Measurements from ENCODE around the gene HIP1.

GRCh38 chr7:75691793-75692543 lies 46.8 kb downstream of the HIP1 start:
- TF ChIP-seq GATA3 (IDR thresholded peaks at IDR 0.05; ENCODE audit: low read depth, low read length): no peak
- TF ChIP-seq GATA2 (IDR thresholded peaks at IDR 0.05; ENCODE audit: low read depth, low read length): no peak

All from SH-SY5Y (cell line).